K562 (cell line): ENCODE results near the gene GPR15. TPM values are rescaled to one million over a fixed set of nuclear protein-coding genes. Genes with fewer than 3 reads are reported as not detected.
A peak's percentile ranks its signal among the peaks of the same experiment; 100 is the strongest.

ENCODE experiments used
- ARID3A ChIP-seq: IDR thresholded peaks from 2 replicates; pipeline ENCODE4 v1.6.1; 2012; ENCODE audit warnings: low read depth, low read length, improper control_type of control experiment, borderline replicate concordance
- ATF6 ChIP-seq: sonication (generic); formaldehyde crosslinking; IDR thresholded peaks from 2 replicates; pipeline ENCODE4 v1.4.0; 2020; ENCODE audit warnings: mild to moderate bottlenecking, missing genetic modification reagents
- CBX2 ChIP-seq: fragments of 200-600 bp; sonication (generic); IDR thresholded peaks from one replicate; pipeline ENCODE4 v1.6.1; 2012; ENCODE audit warnings: mild to moderate bottlenecking, low read length, inconsistent platforms; ENCODE audit not compliant: insufficient read depth, poor library complexity, severe bottlenecking
- E2F8 ChIP-seq: fragments of 450-650 bp; IDR thresholded peaks from 2 replicates; pipeline ENCODE4 v1.7.1; 2018; ENCODE audit warnings: mild to moderate bottlenecking, low read depth; ENCODE audit not compliant: partially characterized antibody
- ETV1 ChIP-seq: fragments of 450-650 bp; conservative IDR thresholded peaks from 2 replicates; pipeline ENCODE4 v1.6.1; 2016; ENCODE audit warnings: missing genetic modification characterization, control low read depth, low read depth, missing compliant biosample characterization
- HOXB6 ChIP-seq: fragments of 250-450 bp; sonication (Bioruptor Pico); IDR thresholded peaks from 2 replicates; pipeline ENCODE4 v1.5.1; 2022; ENCODE audit warnings: mild to moderate bottlenecking, borderline replicate concordance
- NEUROD1 ChIP-seq: fragments of 150-350 bp; IDR thresholded peaks from 2 replicates; pipeline ENCODE4 v1.6.1; 2014; ENCODE audit warnings: borderline replicate concordance, low read length, low read depth; ENCODE audit not compliant: partially characterized antibody
- NFIC ChIP-seq: fragments of 450-650 bp; IDR thresholded peaks from 2 replicates; pipeline ENCODE4 v1.6.1; 2017; ENCODE audit warnings: mild to moderate bottlenecking, inconsistent platforms
- SRSF1 ChIP-seq: fragments of 200-400 bp; formaldehyde crosslinking; IDR thresholded peaks from 2 replicates; pipeline ENCODE4 v1.6.1; 2017; ENCODE audit warnings: mild to moderate bottlenecking, low read depth, low read length, moderate library complexity
- SRSF3 ChIP-seq: fragments of 200-400 bp; formaldehyde crosslinking; IDR thresholded peaks from 2 replicates; pipeline ENCODE4 v1.6.1; 2016; ENCODE audit warnings: mild to moderate bottlenecking, low read length, moderate library complexity; ENCODE audit not compliant: insufficient read depth
- SRSF7 ChIP-seq: fragments of 200-400 bp; formaldehyde crosslinking; optimal IDR thresholded peaks from 2 replicates; pipeline ENCODE3; 2017; ENCODE audit warnings: mild to moderate bottlenecking, low read depth, low read length
- TFAP4 ChIP-seq: sonication (generic); formaldehyde crosslinking; IDR thresholded peaks from 2 replicates; pipeline ENCODE4 v1.8.0; 2022; ENCODE audit warnings: missing genetic modification reagents, mild to moderate bottlenecking, moderate library complexity, borderline replicate concordance
- ZNF184 ChIP-seq: sonication (generic); formaldehyde crosslinking; IDR thresholded peaks from 2 replicates; pipeline ENCODE4 v1.5.0; 2020; ENCODE audit warnings: missing genetic modification reagents
- ZNF274 ChIP-seq: IDR thresholded peaks from 2 replicates; pipeline ENCODE4 v1.6.1; 2011; ENCODE audit warnings: low read depth, mild to moderate bottlenecking, low read length, moderate library complexity, borderline replicate concordance
- ZNF639 ChIP-seq, 2 experiments: fragments of 200-800 bp in 1 of 2; sonication (Bioruptor generic) in 1 of 2; sonication (generic) in 1 of 2; formaldehyde crosslinking in 1 of 2; IDR thresholded peaks in 1 of 2; conservative IDR thresholded peaks in 1 of 2; 2 replicates each; pipeline versions ENCODE4 v1.5.0 to v1.6.1; 2016 to 2020; ENCODE audit warnings: missing compliant biosample characterization in 1 of 2, missing genetic modification characterization in 1 of 2, missing genetic modification reagents in 1 of 2
- polyA plus RNA-seq, 8 experiments: library from polyadenylated mRNA; depleted of rRNA in 4 of 8; stranded (reverse) in 5 of 8; unstranded in 3 of 8; fragments of >200 nt; fragmentation: Nextera tagmentation in 2 of 8; fragmentation: Illumina TruSeq in 1 of 8; extraction: Ambion mirVana in 2 of 8; extraction: Trizol in 1 of 8; gene quantifications; 2 replicates each; pipeline versions ENCODE4 v1.2.1 to v1.2.3, GENCODE V29; 2011 to 2014; ENCODE audit warnings: inconsistent platforms in 1 of 8, missing spikeins in 1 of 8
- total RNA-seq, 7 experiments: library from RNA; depleted of rRNA in 6 of 7; stranded (reverse); fragments of >200 nt in 6 of 7; fragmentation: Illumina TruSeq in 2 of 7; extraction: Trizol in 2 of 7; gene quantifications; 2 replicates each; pipeline versions ENCODE4 v1.2.1 to v1.2.3, GENCODE V29; 2011 to 2021; ENCODE audit warnings: low replicate concordance in 1 of 7

GPR15 gene
- total and polyA plus RNA-seq, 9 of the 15 experiments (the other 6 are each of a cell fraction or from before 2014, with no cell fraction given) = 0.13 TPM; not detected in 8

GRCh38 chr3:98522544-98523281, 9.1 kb upstream of the GPR15 start, which contains the start of gene CLDND1 (continued):
- TF ChIP-seq E2F8 = peak; percentile 52
- TF ChIP-seq CBX2 = no peak
- no peak for TF ChIP-seq ETV1 (tag)
- TF ChIP-seq SRSF7 = no peak
- no peak for TF ChIP-seq HOXB6 (CRISPR knock-in tag)
- TF ChIP-seq TFAP4 (CRISPR knock-in tag) = peak; percentile 46; the same call in 1 of the 2 replicates
- no peak for TF ChIP-seq ZNF184 (CRISPR knock-in tag)
- no peak for TF ChIP-seq ARID3A
- TF ChIP-seq SRSF1 = no peak
- no peak for TF ChIP-seq ATF6
- no peak for TF ChIP-seq SRSF3
- peak in 1 of 2 experiments; percentile 74; a peak in 2 of 4 replicates for TF ChIP-seq ZNF639 (CRISPR knock-in tag; conservative IDR thresholded peaks at IDR 0.05 in 1 of 2, IDR thresholded peaks at IDR 0.05 in 1 of 2)
- no peak for TF ChIP-seq NEUROD1
- TF ChIP-seq ZNF274 = no peak
- peak; percentile 67 for TF ChIP-seq NFIC
